Uterus (tissue), 2 donors: ENCODE results near the gene RIMS1.

ENCODE experiments used
- CTCF ChIP-seq, 4 experiments: fragments of 200-600 bp in 2 of 4; fragments of 450-650 bp in 2 of 4; sonication (generic) in 2 of 4; IDR thresholded peaks; one replicate each; pipeline ENCODE4 v1.5.1; 2016 to 2019; ENCODE audit warnings: antibody characterized with exemption in 4 of 4, mild to moderate bottlenecking in 2 of 4, moderate library complexity in 1 of 4
- POLR2A ChIP-seq, 2 donors: fragments of 450-650 bp; IDR thresholded peaks; one replicate each; pipeline ENCODE4 v1.6.1; 2016; ENCODE audit warnings: antibody characterized with exemption in 2 of 2, mild to moderate bottlenecking in 1 of 2, moderate library complexity in 1 of 2

DNA sequence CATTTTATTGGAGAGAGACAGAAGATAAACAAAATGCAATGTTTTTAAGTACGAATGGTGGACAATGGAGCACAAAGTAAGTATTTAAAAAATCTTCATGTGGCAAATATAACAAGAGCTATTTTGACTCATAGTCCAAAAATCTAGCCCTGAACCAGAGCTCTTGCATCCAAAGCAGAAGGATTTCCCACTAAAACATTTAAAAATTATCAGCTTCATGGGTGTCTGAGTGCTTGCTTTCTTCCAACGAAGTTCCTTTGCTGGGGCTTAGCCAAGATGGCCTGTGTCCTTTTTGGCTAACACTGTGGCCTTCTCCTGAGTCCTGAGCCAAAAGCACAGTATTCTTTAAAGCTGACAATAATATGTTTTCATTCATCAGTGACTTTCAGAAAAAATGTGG lies 161.7 kb downstream of the RIMS1 start:
- TF ChIP-seq CTCF (IDR thresholded peaks at IDR 0.05) = no peak
- TF ChIP-seq POLR2A (IDR thresholded peaks at IDR 0.05) = no peak
